ENCODE results near the gene SLITRK3. TPM values are rescaled to one million over a fixed set of nuclear protein-coding genes. Genes with fewer than 3 reads are reported as not detected.

Gene SLITRK3
- total RNA-seq, 4 donors from 2014 or later = 0.16 to 0.19 TPM; not detected in 2

DNA sequence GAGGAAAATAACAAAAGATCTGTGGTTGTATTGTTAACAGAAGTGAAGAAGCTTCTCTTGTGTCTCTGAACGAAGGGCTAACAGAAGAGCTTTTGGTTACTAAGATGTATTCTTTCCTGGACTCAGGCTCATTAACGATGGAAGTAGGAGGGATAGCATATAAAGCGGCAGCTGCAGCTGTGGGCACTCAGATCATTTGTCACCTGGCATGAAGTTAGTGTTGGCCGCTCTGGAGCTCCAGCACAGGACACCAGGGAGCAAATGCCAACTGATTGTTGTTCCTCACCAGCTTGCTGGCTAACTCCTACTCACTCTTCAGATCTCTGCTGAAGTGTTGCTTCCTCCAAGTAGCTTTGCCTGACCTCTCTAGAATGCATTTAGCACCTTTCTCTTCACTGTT, 15.5 kb upstream of the SLITRK3 start:
- ATAC-seq (ENCODE audit: low FRiP score) = no peak
- TF ChIP-seq, protein P1, sequence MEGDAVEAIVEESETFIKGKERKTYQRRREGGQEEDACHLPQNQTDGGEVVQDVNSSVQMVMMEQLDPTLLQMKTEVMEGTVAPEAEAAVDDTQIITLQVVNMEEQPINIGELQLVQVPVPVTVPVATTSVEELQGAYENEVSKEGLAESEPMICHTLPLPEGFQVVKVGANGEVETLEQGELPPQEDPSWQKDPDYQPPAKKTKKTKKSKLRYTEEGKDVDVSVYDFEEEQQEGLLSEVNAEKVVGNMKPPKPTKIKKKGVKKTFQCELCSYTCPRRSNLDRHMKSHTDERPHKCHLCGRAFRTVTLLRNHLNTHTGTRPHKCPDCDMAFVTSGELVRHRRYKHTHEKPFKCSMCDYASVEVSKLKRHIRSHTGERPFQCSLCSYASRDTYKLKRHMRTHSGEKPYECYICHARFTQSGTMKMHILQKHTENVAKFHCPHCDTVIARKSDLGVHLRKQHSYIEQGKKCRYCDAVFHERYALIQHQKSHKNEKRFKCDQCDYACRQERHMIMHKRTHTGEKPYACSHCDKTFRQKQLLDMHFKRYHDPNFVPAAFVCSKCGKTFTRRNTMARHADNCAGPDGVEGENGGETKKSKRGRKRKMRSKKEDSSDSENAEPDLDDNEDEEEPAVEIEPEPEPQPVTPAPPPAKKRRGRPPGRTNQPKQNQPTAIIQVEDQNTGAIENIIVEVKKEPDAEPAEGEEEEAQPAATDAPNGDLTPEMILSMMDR (IDR thresholded peaks at IDR 0.05) = no peak
- no peak for DNase-seq (ENCODE audit: low spot score)

DNA sequence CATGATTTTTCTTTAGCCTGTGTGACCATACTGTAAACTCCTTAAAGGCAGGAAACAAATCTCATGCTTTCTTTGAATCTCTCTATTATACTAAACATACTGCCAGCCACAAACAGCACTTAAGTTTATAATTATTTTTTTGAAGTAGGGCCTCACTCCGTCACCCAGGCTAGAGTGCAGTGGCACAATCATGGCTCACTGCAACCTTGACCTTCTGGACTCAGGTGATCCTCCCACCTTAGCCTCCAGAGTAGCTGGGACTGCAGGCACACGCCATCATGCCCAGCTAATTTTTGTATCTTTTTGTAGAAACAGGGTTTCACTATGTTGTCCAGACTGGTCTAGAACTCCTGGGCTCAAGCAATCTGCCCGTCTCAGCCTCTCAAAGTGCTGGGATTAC, 14.5 kb upstream of the SLITRK3 start:
- ATAC-seq (ENCODE audit: low FRiP score) = no peak
- TF ChIP-seq, protein P1 (IDR thresholded peaks at IDR 0.05) = no peak

DNA sequence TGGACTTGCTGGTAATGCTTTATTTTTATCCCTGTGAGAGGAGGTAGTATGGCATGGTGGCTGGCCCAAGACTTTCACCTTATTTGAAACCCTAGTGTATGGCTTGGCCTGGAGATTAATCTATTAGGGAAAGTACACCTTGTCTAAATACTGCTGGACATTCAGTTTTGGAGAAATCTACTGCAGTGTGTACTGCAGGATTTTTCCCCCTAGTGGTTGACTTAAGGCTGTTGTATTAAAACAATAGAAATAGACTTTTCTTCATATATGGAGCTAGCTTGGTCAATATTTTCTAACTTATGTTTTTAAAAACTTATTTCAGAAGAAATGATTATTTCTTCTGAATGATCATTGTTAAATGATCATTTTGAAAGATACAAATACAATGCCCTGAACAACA, 13.9 kb upstream of the SLITRK3 start:
- ATAC-seq (ENCODE audit: low FRiP score) (no peak), DNase-seq (ENCODE audit: low spot score) (no peak)
- TF ChIP-seq, protein P1 (IDR thresholded peaks at IDR 0.05) = no peak

More for the DNA sequence above, 14.5 kb upstream of the SLITRK3 start:
- no peak for DNase-seq (ENCODE audit: low spot score)

DNA sequence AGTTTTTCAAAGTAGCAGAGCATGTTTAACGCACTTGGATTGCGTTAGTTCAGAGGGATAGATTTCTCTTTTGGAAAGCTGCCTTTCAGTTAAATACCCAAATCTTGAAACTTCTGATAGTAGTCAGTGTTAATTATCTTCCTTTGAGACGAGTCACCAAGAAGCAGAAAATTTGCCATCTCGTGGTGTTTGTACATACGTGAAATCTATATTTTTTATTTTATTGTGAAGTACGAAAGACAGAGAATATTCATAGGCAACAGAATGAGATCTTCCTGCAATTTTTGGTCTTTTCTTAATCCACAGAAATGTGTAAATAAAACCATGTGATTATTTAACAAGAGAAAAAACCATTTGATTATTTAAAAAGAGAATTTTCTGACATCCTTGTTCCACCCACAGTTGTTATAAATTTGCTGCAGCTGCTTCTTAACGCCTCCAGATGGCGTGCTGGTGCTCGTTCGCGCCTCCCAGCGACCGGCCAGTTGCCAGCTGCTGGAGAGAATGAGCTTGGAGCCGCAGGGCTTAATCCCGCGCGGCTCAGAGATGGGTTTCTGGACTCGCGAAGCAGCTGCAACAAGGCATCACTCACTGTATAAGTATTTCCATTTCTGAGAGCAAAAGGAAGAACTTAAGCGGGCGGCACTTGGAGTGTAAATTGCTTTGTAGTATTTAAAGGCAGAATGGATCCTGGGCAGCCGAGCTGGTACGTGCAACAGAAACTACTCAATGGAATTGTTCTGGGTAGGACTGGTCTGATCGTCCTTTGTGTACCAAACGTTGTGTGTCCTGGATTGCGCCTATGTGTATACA, 10.5 kb upstream of the SLITRK3 start:
- TF ChIP-seq, protein P1 (IDR thresholded peaks at IDR 0.05) = no peak
- no peak for DNase-seq (ENCODE audit: low spot score)
- peak; percentile 88 for ATAC-seq (ENCODE audit: low FRiP score)

DNA sequence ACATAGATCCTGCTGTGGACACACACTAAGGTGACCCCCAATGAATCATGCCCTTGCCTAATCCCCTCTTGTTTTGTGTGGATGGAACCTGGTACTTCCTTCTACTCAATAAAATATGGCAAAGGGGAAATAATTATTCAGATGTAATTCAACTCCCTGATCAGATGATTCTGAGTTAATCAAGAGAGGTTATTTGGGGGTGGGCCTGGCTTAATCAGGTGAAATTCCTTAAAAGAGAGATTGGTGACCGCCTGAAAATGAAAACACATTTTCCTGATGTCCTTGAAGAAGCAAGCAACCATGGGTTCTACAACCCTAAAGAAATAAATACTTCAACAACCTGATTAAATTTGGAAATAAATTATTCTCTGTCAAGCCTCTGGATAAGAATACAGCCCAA, 8.3 kb upstream of the SLITRK3 start:
- ATAC-seq (ENCODE audit: low FRiP score) (no peak), DNase-seq (ENCODE audit: low spot score) (no peak)
- TF ChIP-seq, protein P1 (IDR thresholded peaks at IDR 0.05) = no peak

DNA sequence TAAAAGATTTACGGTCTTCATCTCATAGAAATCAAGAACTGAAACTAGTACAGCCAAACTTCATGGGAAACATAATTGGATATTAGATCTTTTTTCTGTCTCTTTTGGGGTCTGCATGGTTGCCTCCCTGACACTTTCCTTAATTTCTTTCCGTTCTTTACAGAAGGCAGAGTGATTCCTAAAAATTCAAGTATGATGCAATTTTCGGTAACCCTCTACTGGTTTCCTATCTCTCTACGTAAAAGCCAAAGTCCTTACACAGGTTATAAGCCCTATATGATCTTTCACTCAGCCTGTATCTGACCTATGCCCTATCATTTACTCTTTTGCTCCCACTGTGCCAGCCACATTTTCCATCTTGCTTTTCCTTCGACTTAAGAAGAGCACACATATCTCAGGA, 6.8 kb upstream of the SLITRK3 start:
- DNase-seq (ENCODE audit: low spot score) = no peak
- TF ChIP-seq, protein P1 (IDR thresholded peaks at IDR 0.05) = no peak
- no peak for ATAC-seq (ENCODE audit: low FRiP score)

DNA sequence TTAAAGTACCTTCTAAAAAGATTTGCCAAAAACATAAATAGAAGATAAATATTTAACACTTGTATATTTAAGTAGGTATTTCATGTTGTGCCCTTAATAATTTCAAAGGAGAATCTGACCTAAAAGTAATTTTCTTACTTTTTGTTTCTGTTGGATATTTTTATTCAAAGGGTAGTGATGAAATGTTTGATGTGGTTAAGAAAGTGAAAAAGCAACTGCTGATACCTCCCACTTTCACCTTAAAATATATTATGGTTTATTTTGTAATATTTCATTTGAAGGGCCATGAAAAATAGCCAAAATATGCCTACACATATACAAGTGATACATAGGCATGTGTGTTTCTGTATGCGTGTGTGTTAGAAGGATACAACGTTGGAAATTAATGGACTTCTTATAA, 5.8 kb upstream of the SLITRK3 start:
- DNase-seq (ENCODE audit: low spot score) = no peak
- ATAC-seq (ENCODE audit: low FRiP score) = no peak
- TF ChIP-seq, protein P1 (IDR thresholded peaks at IDR 0.05) = no peak
